Esophagus muscularis mucosa (tissue), 4 donors: Measurements from ENCODE around the gene SPIRE1.

Source experiments
- CTCF ChIP-seq, 3 experiments: fragments of 200-600 bp in 2 of 3; fragments of 450-650 bp in 1 of 3; sonication (generic) in 2 of 3; IDR thresholded peaks; one replicate each; pipeline ENCODE4 v1.5.1; 2017 to 2019; ENCODE audit warnings: antibody characterized with exemption in 3 of 3, mild to moderate bottlenecking in 2 of 3, moderate library complexity in 1 of 3
- EP300 ChIP-seq: sonication (generic); formaldehyde crosslinking; IDR thresholded peaks from one replicate; pipeline ENCODE4 v1.6.1; 2017; ENCODE audit warnings: antibody characterized with exemption
- POLR2A ChIP-seq: fragments of 450-650 bp; IDR thresholded peaks from one replicate; pipeline ENCODE4 v1.6.1; 2017; ENCODE audit warnings: antibody characterized with exemption, moderate library complexity, mild to moderate bottlenecking, low read depth
- POLR2AphosphoS5 ChIP-seq, 2 donors: sonication (generic); formaldehyde crosslinking; IDR thresholded peaks; one replicate each; pipeline ENCODE4 v1.6.1; 2017; ENCODE audit warnings: antibody characterized with exemption in 2 of 2

DNA sequence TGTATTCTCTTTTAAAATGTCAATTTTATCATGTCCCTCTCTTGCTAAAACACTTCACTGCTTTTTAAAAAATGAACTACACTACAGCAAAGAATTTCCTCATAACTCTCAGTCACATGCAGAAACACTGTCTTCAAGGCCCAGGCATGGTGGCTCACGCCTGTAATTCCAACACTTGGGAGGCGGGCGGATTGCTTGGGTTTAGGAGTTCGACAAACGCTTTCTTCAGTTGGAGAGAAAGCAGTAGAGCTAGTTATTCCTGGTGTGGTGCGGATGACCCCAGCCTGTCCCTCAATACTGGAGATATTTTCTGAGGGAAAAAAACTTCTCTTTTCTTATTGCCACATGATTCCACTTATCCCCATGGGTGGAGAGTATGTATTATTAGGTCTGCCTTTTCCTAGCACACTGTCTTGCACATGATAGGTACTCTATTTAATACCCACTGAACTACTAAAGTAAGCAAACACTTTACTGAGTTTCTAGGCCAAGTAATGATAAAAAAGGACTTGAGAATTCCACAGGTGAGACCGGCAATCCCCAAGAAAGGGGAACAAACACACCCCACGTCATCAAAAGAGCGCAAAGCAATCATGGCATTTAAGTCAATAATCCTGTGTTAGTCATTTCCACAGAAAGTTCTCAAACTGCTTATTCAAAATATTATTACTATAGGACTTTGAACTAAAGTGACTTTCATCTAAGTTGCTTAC lies 77.1 kb downstream of the SPIRE1 start:
- TF ChIP-seq POLR2A, result no peak
- no peak for TF ChIP-seq POLR2AphosphoS5 (IDR thresholded peaks at IDR 0.05)
- no peak for TF ChIP-seq CTCF (IDR thresholded peaks at IDR 0.05)
- TF ChIP-seq EP300, result no peak
